Effector CD8-positive, alpha-beta T cell (primary cell): ENCODE measurements around the gene RNU1-4.
"Not testable (repeated sequence)": the region's sequence is repeated elsewhere in the genome, so short reads cannot be mapped to it uniquely, and the experiment has no call there.

Experiments used
- DNase-seq: peaks from one replicate; lab custom pipeline; 2025; lab: John Stamatoyannopoulos, UW
- total RNA-seq, 4 experiments: gene quantifications; one replicate each; lab custom pipeline; 2026; lab: John Stamatoyannopoulos, UW

Gene RNU1-4
- 0 to 1.4 (median 0.69) reads per million in 4 experiments for total RNA-seq

DNA sequence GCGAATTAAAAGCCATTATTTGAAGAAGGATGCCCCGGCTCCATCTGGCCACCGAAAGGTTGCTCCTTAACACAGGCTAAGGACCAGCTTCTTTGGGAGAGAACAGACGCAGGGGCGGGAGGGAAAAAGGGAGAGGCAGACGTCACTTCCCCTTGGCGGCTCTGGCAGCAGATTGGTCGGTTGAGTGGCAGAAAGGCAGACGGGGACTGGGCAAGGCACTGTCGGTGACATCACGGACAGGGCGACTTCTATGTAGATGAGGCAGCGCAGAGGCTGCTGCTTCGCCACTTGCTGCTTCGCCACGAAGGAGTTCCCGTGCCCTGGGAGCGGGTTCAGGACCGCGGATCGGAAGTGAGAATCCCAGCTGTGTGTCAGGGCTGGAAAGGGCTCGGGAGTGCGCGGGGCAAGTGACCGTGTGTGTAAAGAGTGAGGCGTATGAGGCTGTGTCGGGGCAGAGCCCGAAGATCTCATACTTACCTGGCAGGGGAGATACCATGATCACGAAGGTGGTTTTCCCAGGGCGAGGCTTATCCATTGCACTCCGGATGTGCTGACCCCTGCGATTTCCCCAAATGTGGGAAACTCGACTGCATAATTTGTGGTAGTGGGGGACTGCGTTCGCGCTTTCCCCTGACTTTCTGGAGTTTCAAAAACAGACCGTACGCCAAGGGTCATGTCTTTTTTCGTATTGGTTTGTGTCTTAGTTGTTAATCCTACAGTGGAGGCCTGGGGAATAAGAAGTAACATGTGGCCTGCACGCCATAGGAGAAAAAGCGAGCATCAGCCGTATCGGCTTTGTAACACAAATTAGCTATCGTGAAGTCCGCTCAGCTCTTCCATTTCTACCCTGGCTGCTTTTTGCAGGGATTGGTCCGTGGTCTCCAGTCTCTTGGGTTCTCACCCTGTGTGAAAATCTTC lies at the start of gene RNU1-4:
Gene RNU1-4 (plus strand): TSS at position 470 of the 918 bp plus-strand sequence.
- not testable (repeated sequence) for DNase-seq

DNA sequence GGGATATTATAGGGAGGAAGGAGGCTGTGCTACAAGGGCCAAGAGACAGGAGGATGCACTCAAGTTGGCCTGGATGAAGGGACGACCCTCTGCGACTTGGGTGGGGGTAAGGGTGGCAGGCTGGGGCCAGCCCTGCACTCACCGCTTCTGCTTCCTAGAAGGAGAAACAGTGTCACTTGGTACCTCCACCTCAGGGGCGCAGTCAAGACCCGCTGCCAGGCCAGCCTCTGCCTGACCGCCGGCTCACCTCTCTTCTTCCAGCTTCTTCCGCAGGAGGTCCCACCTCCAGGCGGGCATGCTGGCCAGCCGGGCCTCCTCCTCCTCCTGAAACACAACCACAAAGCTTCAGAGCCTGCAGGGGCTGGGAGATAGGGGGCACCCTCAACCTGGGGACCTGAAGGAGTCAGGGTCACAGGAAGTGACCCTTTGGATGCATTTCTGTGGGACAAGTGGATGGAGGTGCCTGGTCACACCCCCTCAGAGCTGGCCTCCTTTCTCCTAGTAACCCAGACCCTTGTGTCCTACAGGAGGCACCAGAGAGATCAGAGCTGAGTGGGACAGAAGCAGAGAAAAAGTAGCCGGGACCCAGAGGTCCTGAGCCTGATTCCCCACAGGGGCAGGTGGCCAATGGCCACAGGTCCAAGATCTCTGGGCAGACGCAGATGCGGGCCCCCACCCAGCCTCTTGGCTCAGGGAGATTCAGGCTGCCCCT lies 49.2 kb upstream of the RNU1-4 start:
- not testable (repeated sequence) for DNase-seq

DNA sequence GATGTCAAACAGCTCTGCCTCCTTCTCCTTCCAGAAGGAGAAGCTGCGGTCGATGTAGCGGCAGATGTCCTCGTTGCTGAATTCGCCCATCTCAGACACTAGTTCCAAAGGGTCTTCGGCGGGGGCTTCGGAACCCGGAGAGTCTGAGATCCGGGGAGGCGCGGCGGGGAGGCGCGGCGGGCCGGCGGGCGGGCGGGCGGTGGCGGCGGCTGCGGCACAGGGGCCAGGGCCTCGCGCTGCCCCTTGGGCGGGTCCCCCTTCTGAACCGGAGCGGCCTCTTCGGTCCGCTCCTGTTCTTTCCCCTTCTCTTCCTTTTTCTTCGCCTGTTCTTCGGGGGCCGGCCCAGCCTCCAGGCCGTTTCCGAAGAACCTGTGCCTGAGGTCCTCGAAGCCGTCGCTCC lies 48.0 kb upstream of the RNU1-4 start:
- not testable (repeated sequence) for DNase-seq

DNA sequence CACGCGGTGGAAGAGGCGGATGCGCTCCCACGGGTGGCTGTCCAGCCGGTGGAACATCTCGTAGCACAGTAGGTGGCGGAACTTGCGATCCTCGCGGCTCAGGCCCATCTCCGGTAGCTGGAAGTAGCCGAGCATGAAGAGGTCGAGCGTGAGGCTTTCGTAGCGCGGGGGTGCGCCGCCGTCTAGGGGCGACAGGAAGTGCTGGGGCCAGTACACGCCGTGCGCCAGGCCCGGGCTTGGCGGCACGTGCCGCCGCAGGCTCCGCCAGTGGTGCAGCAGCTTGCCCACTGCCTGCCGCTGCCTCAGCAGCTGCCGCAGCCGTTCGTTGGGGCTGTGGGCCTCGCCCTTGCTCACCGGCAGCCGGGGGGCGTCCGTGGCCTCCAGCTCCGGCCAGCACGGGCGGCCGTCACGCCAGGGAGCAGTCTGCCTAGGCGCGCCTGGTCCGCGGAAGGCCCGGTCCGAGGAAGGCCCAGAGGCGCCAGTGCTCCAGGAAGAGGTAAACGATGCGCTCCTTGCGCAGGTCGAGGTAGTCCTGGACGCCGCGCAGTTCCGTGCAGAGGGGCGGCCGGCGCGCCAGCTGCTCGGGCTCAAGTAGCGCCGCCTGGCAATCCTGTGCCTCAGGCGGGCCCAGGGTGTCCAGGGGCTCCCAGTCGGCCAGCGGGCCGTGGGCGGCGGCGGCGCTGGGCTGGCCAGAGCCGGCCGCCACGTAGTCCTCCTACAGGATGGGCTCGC lies 47.4 kb upstream of the RNU1-4 start:
- not testable (repeated sequence) for DNase-seq

DNA sequence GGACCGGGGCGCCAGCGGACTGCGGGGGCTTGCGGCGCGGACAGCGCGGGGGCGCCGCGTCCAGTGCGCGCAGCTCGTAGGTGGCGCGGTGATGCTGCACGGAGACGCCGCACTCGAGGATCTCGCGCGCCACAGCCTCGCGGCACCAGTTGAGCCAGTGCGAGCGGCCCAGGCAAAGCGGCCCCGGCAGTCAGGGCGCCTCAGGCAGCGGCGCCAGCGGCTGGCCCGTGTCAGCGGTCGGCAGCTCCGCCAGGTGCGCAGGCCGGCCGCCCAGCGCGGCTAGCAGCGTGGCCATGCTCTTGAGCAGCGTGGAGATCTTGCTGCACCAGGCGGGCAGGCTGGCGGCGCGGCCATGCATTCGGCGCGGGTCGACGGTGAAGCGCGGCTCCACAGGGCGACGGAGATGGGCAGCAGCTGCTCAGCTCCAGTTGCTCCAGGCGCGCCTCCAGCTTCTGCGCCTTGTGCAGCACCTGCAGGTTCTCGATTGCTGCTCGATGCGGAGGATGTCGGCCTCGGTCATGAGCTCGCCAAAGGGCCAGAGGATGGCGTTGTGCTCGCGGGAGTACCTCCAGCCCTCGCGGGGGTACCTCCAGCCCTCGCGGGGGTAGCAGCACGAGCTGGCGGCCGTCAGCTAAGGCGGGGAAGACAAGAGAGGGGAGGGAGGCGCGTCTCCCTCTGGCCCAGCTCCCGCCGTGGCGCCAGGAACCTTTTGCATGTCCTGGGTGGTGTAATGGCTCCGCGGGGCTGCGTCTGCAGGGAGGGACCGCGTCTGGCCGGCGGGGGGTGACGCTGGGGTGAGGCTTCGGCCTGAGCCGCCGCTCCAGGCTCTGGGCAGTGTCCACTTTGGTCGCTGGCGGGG lies 46.6 kb upstream of the RNU1-4 start:
- not testable (repeated sequence) for DNase-seq

DNA sequence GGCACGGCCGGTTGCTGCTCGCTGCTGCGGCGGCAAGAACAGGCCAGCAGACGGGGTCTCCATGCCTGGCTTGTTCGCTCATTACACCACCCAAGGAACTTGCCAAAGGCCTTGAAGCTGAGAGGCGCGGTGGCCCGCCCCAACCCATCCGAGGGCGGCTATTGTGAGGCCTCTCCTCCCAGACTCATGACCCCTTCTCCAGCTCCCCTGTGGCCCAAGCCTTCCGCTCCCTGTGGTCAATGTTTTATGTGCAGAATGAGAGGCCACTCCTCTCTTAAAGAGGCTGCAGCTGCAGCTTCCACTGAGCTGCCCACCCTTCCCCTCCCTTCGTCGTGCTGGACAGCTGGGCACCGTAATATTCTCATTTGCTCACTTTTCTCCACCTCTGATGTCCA lies 46.0 kb upstream of the RNU1-4 start:
- not testable (repeated sequence) for DNase-seq

DNA sequence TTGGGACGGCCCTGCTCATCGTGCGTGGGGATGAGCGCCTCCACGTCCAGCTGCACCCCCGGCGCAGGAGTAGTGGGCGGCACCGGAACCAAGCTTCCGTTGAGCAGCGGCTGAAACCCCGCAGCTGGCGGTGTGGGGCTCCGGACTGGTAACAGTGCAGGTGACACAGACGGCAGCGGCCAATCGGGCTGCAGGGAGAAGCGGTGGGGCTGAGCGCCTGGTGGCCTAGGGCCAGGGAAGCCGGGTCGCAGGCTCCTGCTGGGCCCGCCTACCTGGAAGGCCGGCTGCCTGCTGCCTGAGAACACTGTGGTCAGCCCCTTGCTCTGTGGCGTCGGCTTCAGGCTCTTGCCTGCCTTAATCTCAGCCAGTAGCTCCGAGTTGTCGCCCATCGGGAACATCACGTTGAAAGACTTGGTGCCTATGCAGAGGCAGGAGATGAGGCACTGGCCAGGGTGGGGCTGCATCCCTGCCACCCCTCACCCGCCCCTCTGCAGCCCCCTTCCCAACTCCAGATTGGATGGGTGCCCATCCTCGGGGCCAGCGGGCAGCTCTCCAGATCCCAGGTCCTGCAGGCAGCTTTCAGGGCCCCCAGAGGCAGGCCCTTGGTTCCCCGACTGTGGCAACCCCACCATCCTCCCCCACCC lies 43.7 kb upstream of the RNU1-4 start:
- DNase-seq, result not testable (repeated sequence)

DNA sequence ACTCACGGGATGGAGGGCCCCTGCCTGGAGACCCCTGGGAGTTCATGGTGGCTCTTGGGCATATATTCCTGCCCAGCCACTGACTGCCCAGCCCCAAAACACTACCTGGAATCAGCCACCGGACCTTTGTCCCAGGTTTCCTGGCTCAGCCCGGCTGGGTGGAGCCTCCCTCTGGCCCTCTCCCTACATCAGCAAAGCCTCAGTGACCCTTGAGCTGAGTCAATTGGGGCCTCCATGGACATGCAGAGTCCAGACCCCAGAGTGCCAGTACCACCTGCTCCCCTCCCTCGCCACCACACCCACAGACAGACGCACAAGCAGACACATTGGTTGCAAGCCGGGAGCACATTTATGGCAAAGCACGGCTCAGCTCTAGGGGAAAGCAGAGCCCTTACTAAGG lies 43.2 kb upstream of the RNU1-4 start:
- not testable (repeated sequence) for DNase-seq

DNA sequence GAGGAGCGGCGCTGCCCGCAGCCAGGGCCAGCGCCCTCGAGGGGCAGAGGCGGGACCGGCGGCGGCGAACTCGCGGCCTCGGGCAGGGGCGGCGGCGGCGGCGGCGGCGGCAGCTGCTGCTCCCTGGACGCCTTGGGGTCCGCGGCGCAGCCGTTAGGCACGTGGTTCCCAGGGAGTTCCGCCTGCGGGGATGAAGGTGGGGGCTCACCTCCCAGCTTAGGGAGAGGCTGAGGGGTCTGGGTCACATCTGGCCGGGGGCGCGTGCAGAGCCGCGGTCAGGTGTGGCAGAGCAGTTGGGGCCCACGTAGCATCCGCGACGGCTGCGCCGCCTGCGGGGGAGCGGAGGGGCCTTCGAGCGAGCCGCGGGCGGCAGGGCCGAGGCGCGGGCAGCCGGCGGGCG lies 40.9 kb upstream of the RNU1-4 start:
- not testable (repeated sequence) for DNase-seq

DNA sequence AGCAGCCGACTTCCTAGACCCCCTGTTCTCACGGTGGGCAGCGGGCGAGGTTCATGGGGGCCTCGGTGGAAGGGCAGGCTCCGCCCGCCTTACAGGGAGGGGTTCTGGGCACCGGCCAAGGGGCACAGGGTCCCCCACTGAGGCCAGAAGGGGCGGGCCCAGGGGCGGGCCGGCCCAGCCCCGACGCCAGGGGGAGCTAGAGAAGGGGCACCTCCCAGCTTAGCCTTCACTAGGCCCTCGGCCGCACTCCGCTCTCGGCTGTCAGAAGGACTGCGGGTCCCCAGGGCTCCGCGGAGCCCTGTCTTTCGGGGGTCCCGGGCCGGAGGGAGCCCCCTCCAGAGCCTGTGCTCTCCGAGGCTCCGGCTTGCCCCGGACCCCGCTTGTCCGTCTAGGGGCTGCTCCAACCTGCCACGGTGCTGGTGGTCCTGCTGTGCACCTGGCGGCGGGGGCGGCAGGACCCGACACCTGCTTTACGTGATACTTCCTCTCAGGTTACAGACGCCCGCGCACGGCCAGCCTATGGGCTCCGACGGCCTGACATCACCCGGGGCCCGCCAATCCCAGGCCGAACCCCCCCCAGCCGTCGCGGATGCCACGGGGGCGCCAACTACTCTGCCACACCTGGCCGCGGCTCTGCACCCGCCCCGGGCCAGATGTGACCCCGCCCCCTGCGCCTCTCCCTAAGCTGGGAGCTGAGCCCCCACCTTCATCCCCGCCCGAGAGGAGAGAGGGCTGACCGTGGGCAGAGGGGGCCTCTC lies 40.0 kb upstream of the RNU1-4 start:
- not testable (repeated sequence) for DNase-seq

DNA sequence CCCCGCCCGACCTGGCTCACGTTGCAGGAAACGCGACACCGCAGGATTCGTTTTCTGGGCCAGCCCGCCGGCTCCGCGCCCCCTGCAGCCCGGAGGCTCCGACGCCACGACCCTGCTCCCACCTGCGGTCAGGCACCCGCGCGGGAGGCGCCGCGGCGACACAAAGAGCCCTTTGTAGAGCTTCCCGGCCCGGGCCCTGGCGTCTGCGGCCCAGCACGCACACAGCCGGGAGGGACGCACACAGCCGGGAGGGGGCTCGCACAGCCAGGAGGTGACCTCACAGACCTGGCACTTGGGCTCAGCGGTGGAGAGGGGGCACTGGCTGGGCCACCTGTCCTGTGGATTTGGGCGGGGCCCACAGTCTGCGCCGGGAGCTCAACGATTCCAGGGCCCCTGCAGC lies 39.1 kb upstream of the RNU1-4 start:
- DNase-seq, result not testable (repeated sequence)

DNA sequence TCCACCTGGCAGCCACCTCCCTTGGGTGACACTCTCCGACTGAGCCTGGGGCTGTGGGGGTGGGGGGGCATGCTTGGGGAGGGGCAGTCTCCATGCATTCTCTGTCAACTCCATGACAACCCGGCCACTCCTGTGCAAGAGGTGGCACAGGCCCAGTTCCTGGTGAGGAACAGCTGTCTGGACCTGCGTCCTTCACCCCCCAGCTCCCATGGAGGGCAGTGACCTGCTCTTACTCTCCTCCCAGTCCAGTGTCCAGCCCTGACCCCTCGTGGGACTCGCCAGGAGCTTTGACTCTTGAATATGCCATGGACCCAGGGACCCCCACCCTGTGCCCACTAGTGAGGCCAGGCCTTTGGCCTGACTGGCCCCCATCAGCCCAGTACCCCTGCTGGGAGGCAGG lies 38.0 kb upstream of the RNU1-4 start:
- not testable (repeated sequence) for DNase-seq

DNA sequence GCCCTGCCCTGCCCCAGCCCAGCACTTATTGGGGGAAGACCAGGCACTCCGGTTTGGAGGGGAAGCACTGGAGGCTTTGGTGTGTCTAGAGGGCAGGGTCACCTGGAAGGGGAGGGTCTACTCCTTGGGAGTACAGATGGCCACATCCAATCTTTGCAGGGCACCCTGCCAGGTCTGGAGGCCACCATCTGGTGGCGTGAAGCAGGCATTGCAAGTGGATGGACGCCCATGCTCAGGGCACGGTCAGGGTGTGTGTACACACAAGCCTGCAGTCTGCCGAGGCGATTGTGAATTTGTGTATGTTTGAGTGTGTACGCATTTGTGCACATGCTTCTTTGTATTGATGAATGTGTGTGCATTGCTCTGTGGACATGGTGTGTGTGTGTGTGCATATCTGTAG lies 37.2 kb upstream of the RNU1-4 start:
- DNase-seq, result not testable (repeated sequence)

DNA sequence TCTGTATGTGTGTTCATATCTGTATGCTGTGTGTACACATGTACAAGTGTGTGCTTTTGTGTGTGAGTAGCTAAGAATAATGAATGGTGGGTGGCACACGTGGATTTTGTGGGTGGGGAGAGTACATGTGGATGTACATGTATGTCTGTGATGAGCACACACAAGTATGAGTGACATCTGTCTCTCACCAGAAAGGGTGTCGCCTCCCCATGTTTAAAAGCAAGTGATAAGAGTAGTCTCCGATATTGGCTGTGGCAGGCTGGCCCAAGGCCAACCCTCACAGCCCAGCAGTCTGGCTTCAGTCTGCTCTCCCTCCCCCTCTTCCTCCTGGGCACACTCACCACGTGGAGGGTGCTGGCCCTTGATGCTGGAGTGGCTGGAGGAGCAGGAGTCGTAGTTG lies 36.7 kb upstream of the RNU1-4 start:
- DNase-seq, result not testable (repeated sequence)

DNA sequence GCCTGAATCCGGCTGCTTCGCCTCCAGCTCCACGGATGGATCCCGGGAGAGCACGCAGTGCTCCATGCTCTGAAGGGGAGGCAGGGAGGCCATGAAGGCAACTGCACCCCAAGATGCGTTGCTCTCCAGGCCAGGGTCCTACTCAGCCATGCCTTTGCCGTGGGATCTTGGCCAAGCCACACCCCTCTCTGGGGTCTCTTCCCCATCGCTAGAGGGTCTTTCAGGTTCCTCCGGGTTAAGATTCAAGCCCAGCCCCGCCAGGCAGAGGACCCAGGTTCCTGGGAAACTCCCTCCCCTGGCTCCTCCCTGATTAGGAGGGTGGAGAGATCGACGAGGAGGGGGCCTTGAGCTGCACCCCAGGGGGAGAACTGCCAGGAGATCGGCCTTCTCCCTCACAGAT lies 36.2 kb upstream of the RNU1-4 start:
- DNase-seq, result not testable (repeated sequence)

DNA sequence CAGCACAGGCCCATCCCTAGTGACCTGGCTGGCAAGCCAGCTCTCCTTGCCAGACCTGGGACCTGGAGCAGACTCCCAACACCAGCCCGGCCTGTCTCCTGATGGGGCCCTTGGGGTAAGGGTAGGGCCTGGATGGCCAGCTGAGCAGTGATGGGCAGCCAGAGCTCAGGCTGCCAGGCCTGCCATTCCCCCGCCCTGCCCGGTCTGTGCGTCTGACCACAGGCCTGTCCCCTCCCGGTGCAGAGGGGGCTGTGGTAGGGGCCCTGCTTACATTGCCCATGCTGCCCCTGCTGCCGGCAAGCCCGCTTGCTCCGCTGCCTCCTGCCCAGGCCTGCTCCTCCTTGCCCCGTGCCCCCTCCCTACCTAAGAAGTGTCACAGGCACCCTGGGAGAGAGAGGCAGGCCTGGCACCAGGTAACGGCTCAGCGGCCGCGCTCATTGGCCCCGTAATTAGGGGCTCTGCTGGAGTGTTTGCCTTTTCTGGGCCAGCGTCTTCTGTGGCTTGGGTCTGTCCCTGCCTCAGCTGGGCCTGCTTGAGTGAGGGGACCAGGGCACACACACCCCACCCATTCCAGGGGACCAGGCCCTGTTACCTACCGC lies 35.7 kb upstream of the RNU1-4 start:
- not testable (repeated sequence) for DNase-seq

DNA sequence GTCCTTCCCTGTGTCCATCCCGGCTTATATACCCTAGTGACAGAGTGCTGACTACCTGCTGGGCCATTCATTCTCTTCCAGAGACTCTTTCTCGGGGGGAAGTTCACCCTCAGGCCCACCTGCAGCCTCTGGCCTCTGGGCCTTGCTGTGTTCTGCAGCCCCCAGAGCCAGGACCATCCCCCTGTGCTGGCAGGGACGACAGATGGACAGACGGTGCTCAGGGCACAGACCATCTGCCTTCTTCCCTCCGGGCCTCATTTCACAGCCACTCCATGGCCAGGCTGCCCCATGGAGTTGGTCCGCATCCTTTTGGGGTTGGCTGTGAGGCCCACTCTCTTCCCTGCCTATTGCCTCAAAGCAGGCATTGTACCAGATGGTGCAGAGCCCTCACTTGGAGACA lies 34.0 kb upstream of the RNU1-4 start:
- DNase-seq, result not testable (repeated sequence)

DNA sequence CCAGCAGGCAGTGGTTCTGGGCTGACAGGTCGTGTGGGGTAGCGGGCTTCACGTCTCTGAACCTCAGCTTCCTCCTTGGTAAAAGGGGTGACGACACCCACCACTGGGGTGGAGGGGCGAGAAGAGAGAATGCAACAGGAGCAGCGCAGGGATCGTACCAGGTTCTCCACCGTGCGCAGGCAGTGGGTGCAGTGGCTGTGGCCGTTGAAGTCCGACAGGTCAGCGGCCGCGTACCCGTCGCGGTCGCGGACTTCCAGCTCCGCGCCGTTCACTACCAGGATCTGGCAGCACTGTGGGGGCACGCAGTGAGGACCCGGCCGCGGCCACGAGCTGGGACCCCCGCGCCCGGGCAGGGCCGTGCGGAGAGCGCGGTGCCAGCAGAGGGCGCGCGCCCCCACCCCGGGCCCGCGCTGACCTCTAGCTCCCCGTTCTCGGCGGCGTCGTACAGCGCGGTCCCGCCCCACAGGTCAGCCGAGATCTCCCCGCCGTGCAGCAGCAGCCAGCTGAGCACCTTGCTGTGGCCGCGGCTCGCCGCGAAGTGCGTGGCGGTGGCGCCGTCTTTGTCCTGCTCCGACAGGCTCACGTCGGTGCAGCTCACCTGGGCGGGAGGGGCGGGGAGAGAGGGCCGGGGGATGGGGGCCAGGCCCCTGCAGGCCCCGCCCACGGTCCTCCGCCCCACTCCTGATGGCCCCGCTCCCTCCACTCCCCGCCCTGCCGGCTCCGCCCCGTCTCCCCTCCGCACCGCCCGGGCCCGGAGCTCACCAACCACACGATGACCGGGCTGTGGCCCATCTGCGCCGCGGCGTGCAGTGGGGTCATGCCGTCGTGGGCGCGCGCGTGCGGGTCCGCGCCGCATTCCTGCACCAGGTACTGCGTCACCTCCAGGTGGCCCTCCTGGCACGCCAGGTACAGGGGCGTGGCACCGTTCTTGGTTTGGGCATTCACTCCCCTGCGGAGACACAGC lies 32.9 kb upstream of the RNU1-4 start:
- not testable (repeated sequence) for DNase-seq
